MCF 10A (cell line): ENCODE results near the gene HAUS5. TPM values are rescaled to one million over a fixed set of nuclear protein-coding genes. Genes with fewer than 3 reads are reported as not detected.

Experiments
- BruUV-seq: library from RNA; stranded (reverse); fragments of 400-500 nt; replicated peaks from 2 replicates; lab custom pipeline; 2021; lab: Mats Ljungman, UMichigan
- CTCF ChIA-PET: fragments of 300-600 bp; sonication (Branson Sonifier 250); formaldehyde crosslinking; extraction: SDS; loops from one replicate; lab custom pipeline; 2021; ENCODE audit warnings: antibody characterized with exemption, inconsistent platforms; lab: Yijun Ruan, JAX
- POLR2A ChIA-PET: fragments of 300-600, 350-650 bp; sonication (Branson Sonifier 250); formaldehyde crosslinking; extraction: SDS; loops from one replicate; lab custom pipeline; 2020; ENCODE audit warnings: antibody characterized with exemption, inconsistent platforms; lab: Yijun Ruan, JAX
- DNase-seq: peaks from one replicate; pipeline ENCODE4 v3.0.0-alpha.2; 2018; ENCODE audit not compliant: unreplicated experiment
- H3K27ac Mint-ChIP-seq: one replicate; pipeline ENCODE4 v1.8.0; 2022; ENCODE audit warnings: mild to moderate bottlenecking, low read depth, mixed read lengths; ENCODE audit not compliant: unreplicated experiment
- H3K27me3 Mint-ChIP-seq: one replicate; pipeline ENCODE4 v1.8.0; 2022; ENCODE audit warnings: mixed read lengths; ENCODE audit not compliant: insufficient read depth, unreplicated experiment
- H3K36me3 Mint-ChIP-seq: one replicate; pipeline ENCODE4 v1.8.0; 2022; ENCODE audit warnings: mild to moderate bottlenecking, moderate library complexity, mixed read lengths; ENCODE audit not compliant: insufficient read depth, unreplicated experiment
- H3K4me1 Mint-ChIP-seq: one replicate; pipeline ENCODE4 v1.8.0; 2022; ENCODE audit warnings: mixed read lengths; ENCODE audit not compliant: insufficient read depth, unreplicated experiment
- H3K4me3 Mint-ChIP-seq: one replicate; pipeline ENCODE4 v1.8.0; 2022; ENCODE audit warnings: mild to moderate bottlenecking, moderate library complexity, mixed read lengths; ENCODE audit not compliant: unreplicated experiment
- H3K9me3 Mint-ChIP-seq: one replicate; pipeline ENCODE4 v1.8.0; 2022; ENCODE audit warnings: mixed read lengths; ENCODE audit not compliant: unreplicated experiment
- CTCF ChIP-seq: fragments of 200-600 bp; IDR thresholded peaks from one replicate; pipeline ENCODE4 v1.8.0; 2022; ENCODE audit warnings: antibody characterized with exemption, mild to moderate bottlenecking; ENCODE audit not compliant: unreplicated experiment
- intact Hi-C: fragments of 100-400 bp; cut with micrococcal nuclease; formaldehyde crosslinking; loops from 2 replicates; pipeline ENCODE4 v1.14.1; 2022
- total RNA-seq: library from RNA; stranded (reverse); gene quantifications from 2 replicates; pipeline ENCODE4 v1.2.3, GENCODE V29; 2022

HAUS5 gene
- total RNA-seq, 1 experiment from 2014 or later = 10.6 TPM

GRCh38 chr19:35673121-35673804, 60.7 kb downstream of the HAUS5 start:
- BruUV-seq = no TSS peak
- no peak for TF ChIP-seq CTCF
- DNase-seq = peak; percentile 61
- Mint-ChIP-seq H3K4me1 (peaks cover 6% of the 10 kb centered on the region), H3K36me3 (peaks cover 7% of the 10 kb centered on the region), H3K27ac (no peak overlapping the region), H3K27me3 (peaks cover 47% of the 10 kb centered on the region), H3K9me3 (no peaks in the 10 kb centered on the region), H3K4me3 (peak overlapping the region; percentile 70)
- CTCF ChIA-PET = interaction anchor here (0.6 to 0.7 kb wide), 3 partner anchors 19 to 26 kb away, joined by 3 to 7 read pairs (median 5); no protein-coding TSS in a partner anchor
- POLR2A ChIA-PET = interaction anchor here (0.6 to 0.7 kb wide), 2 partner anchors 15 to 182 kb away, joined by 3 to 4 read pairs; no protein-coding TSS in a partner anchor
- intact Hi-C loops = no loop called here

Other genes starting within 250 kb of the HAUS5 start
- gene GPR42, start 241.7 kb upstream of the HAUS5 start, total RNA-seq = not detected in 2 replicates
- gene FFAR2, start 164.5 kb upstream of the HAUS5 start, total RNA-seq = not detected in 2 replicates
- gene KRTDAP, start 122.3 kb upstream of the HAUS5 start, total RNA-seq = not detected in 2 replicates
- 86.2 and 90.7 TPM in 2 replicates for gene DMKN, start 99.1 kb upstream of the HAUS5 start, total RNA-seq
- 0.61 TPM in 1 of 2 replicates, not detected in the other for gene SBSN, start 84.4 kb upstream of the HAUS5 start, total RNA-seq
- not detected in 2 replicates for gene GAPDHS, start 79.3 kb upstream of the HAUS5 start, total RNA-seq
- 110 and 123 TPM in 2 replicates for gene TMEM147, start 67.1 kb upstream of the HAUS5 start, total RNA-seq
- not detected in 2 replicates for gene ATP4A, start 49.1 kb upstream of the HAUS5 start, total RNA-seq
- gene PMIS2, start 26.6 kb upstream of the HAUS5 start, total RNA-seq = not detected in 2 replicates
- 84.2 and 87.7 TPM in 2 replicates for gene RBM42, start 16.3 kb downstream of the HAUS5 start, total RNA-seq
- 0.44 and 1.0 TPM in 2 replicates for gene ETV2, start 29.0 kb downstream of the HAUS5 start, total RNA-seq
- 213 and 265 TPM in 2 replicates for gene COX6B1, start 35.6 kb downstream of the HAUS5 start, total RNA-seq
- gene UPK1A, start 53.8 kb downstream of the HAUS5 start, total RNA-seq = not detected in 2 replicates
- gene ZBTB32, start 91.8 kb downstream of the HAUS5 start, total RNA-seq = not detected in 2 replicates
- 36.0 TPM in 2 replicates for gene KMT2B, start 105.3 kb downstream of the HAUS5 start, total RNA-seq
- 3.6 and 4.2 TPM in 2 replicates for gene IGFLR1, start 129.7 kb downstream of the HAUS5 start, total RNA-seq
- gene U2AF1L4, start 132.7 kb downstream of the HAUS5 start, total RNA-seq = 32.0 and 37.5 TPM in 2 replicates
- 65.0 and 86.9 TPM in 2 replicates for gene PSENEN, start 132.9 kb downstream of the HAUS5 start, total RNA-seq
- gene LIN37, start 135.8 kb downstream of the HAUS5 start, total RNA-seq = 19.6 and 24.6 TPM in 2 replicates
- 0.21 TPM in 1 of 2 replicates, not detected in the other for gene HSPB6, start 144.3 kb downstream of the HAUS5 start, total RNA-seq
- 33.8 and 37.3 TPM in 2 replicates for gene PROSER3, start 145.4 kb downstream of the HAUS5 start, total RNA-seq
- 5.4 and 5.6 TPM in 2 replicates for gene ARHGAP33, start 162.8 kb downstream of the HAUS5 start, total RNA-seq
- not detected in 2 replicates for gene PRODH2, start 200.1 kb downstream of the HAUS5 start, total RNA-seq
- not detected in 2 replicates for gene NPHS1, start 239.8 kb downstream of the HAUS5 start, total RNA-seq
- not detected in 2 replicates for gene KIRREL2, start 244.2 kb downstream of the HAUS5 start, total RNA-seq